Heart left ventricle (tissue), 13 donors: ENCODE data around the gene TJAP1.

Experiments used
- POLR2A ChIP-seq, 2 donors: fragments of 450-650 bp; IDR thresholded peaks; one replicate each; pipeline ENCODE4 v1.6.1; 2017; ENCODE audit warnings: antibody characterized with exemption in 2 of 2, mild to moderate bottlenecking in 2 of 2, moderate library complexity in 2 of 2
- TF ChIP-seq, protein P1 (sequence below), 12 donors: fragments of 200-600 bp; sonication (generic) in 4 of 12; IDR thresholded peaks; one replicate each; pipeline versions ENCODE4 v1.5.0 to v1.8.0; 2018 to 2022; ENCODE audit warnings: antibody characterized with exemption in 12 of 12, mild to moderate bottlenecking in 5 of 12
- donor health status: ischemic (EF 13 %, LVEDD 7.1; RV severe dilation, severe dysfunction).
- donor health status: DM: no; HTN: yes; CAD: no.
- donor health status: DM: no; HTN: no; CAD: no.
- donor health status: ischemic (EF 25% LVEDD 6.9; RV normal size, moderate dysfunction).
- donor health status: ischemic (EF 25% LVEDD 5.7; RV mildly dilated, moderate dysfunction).
- donor health status: ischemic (EF 35%, LVEDD 5.7; RV mildly dilated, moderate dysfunction).
- donor health status: nonischemic (EF 11% LVEDD 7.7; RV severe dilation, severe dysfunction).
- donor health status: DM: yes; HTN: yes; CAD: no.
- donor health status: PGD.
- donor health status: ischemic (EF 29% LVEDD 5.4; RV normal size, mild dysfunction).
- donor health status: nonischemic (EF 23%, LVEDD 6.1; RV moderate dilation, normal function).

DNA sequence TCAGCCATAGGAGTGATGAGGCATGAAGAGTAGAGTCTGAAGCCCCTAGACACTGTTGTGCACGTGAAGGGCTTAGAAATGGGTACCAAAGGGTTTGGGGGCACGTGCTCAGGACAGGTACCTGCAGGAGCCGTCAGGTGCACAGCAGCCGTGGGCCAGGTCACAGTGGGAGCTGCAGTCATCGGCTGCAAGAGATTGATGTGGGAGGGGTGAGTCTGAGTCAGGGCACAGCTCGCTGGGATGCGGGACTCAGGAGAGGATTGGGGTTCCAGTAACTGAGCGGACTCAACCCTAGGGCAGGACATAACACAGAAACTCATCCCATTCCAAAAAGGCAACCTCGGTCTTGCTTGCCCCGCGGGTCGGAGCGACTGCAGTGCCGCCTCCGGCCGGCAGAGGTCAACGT is 23.1 kb upstream of the TJAP1 start:
- TF ChIP-seq, protein P1, sequence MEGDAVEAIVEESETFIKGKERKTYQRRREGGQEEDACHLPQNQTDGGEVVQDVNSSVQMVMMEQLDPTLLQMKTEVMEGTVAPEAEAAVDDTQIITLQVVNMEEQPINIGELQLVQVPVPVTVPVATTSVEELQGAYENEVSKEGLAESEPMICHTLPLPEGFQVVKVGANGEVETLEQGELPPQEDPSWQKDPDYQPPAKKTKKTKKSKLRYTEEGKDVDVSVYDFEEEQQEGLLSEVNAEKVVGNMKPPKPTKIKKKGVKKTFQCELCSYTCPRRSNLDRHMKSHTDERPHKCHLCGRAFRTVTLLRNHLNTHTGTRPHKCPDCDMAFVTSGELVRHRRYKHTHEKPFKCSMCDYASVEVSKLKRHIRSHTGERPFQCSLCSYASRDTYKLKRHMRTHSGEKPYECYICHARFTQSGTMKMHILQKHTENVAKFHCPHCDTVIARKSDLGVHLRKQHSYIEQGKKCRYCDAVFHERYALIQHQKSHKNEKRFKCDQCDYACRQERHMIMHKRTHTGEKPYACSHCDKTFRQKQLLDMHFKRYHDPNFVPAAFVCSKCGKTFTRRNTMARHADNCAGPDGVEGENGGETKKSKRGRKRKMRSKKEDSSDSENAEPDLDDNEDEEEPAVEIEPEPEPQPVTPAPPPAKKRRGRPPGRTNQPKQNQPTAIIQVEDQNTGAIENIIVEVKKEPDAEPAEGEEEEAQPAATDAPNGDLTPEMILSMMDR (IDR thresholded peaks at IDR 0.05) = peak; percentile 91 to 98 (median 96)
- TF ChIP-seq POLR2A (IDR thresholded peaks at IDR 0.05) = no peak
